Subcutaneous abdominal adipose tissue (tissue), 5 donors: ENCODE results near the gene RAN.
"Not testable (repeated sequence)": the region's sequence is repeated elsewhere in the genome, so short reads cannot be mapped to it uniquely, and the experiment has no call there.

ENCODE experiments used
- H3K27ac ChIP-seq: one replicate; pipeline ENCODE4 v1.7.0; 2013; ENCODE audit warnings: low read depth, mild to moderate bottlenecking, inconsistent platforms, low read length, moderate library complexity
- H3K27me3 ChIP-seq, 5 donors: one replicate each; pipeline ENCODE4 v1.7.0; 2013; ENCODE audit warnings: low read length in 5 of 5, inconsistent platforms in 1 of 5; ENCODE audit not compliant: control insufficient read depth in 5 of 5, insufficient read depth in 4 of 5
- H3K36me3 ChIP-seq, 5 donors: one replicate each; pipeline ENCODE4 v1.7.0; 2013; ENCODE audit warnings: low read length in 5 of 5; ENCODE audit not compliant: control insufficient read depth in 5 of 5, insufficient read depth in 5 of 5
- H3K4me1 ChIP-seq, 5 donors: one replicate each; pipeline ENCODE4 v1.7.0; 2013; ENCODE audit warnings: low read length in 5 of 5, mild to moderate bottlenecking in 3 of 5, moderate library complexity in 1 of 5; ENCODE audit not compliant: control insufficient read depth in 5 of 5, insufficient read depth in 5 of 5
- H3K4me3 ChIP-seq, 5 donors: one replicate each; pipeline ENCODE4 v1.7.0; 2013; ENCODE audit warnings: low read length in 5 of 5, low read depth in 1 of 5
- H3K9ac ChIP-seq, 5 donors: one replicate each; pipeline ENCODE4 v1.7.0; 2013; ENCODE audit warnings: low read length in 5 of 5, mild to moderate bottlenecking in 4 of 5, moderate library complexity in 3 of 5
- H3K9me3 ChIP-seq, 5 donors: one replicate each; pipeline ENCODE4 v1.7.0; 2013; ENCODE audit warnings: low read length in 5 of 5; ENCODE audit not compliant: control insufficient read depth in 5 of 5
- donor health status: healthy.
- donor health status: healthy.
- donor health status: healthy.
- donor health status: healthy.
- donor health status: healthy.

Gene RAN

DNA sequence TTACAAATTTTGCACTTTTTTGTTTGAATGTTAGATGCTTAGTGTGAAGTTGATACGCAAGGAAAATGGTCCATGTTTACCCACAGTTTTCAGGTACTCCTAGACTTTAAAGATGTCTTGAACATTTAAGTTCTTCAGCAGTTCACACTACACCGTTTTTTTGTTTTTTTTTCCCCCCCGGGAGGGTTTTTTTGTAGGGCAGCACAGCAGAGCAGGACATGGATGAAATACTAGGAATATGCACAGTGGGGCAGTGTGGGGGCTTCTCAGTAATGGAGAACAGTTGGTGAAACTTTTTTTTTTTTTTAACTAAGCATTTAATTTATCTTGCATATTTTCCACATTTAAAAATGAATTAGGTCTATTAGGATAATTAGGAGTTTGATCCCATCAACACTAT, 4.9 kb downstream of the RAN start:
- peaks cover 22 to 43% (median 34%) of the 10 kb centered on the region in 5 donors for H3K36me3 ChIP-seq
- H3K4me3 ChIP-seq = no peak overlapping the region
- H3K4me1 ChIP-seq = peaks cover 2 to 22% (median 17%) of the 10 kb centered on the region in 5 donors
- peaks cover 0 to 9% (median 5%) of the 10 kb centered on the region in 5 donors for H3K27me3 ChIP-seq
- H3K9me3 ChIP-seq = no peaks in the 10 kb centered on the region
- H3K27ac ChIP-seq = no peak overlapping the region
- no peak overlapping the region for H3K9ac ChIP-seq

DNA sequence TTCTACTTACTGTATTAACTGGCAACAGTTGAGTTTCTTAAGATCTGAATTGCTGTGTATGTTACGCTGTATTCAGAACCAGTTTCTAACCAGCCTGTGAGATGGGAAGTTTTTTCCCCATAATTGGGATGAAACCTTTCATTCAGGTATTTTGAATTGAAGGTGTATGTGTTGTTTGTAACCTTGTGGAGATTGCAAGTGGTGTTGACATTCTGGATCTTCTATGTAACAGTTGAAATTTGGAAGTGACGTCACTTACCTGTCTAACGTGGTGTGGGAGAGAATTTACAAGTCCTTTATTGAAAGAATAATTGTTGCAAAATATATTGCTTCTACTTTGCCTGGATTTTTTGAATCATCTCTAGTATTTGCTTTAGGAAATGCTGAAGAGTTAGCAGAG, 5.5 kb downstream of the RAN start:
- peaks cover 22 to 43% (median 34%) of the 10 kb centered on the region in 5 donors for H3K36me3 ChIP-seq
- H3K27ac ChIP-seq = no peak overlapping the region
- H3K4me1 ChIP-seq = peaks cover 2 to 22% (median 17%) of the 10 kb centered on the region in 5 donors
- H3K27me3 ChIP-seq = peaks cover 0 to 9% (median 5%) of the 10 kb centered on the region in 5 donors
- no peaks in the 10 kb centered on the region for H3K9me3 ChIP-seq
- no peak overlapping the region for H3K4me3 ChIP-seq
- H3K9ac ChIP-seq = no peak overlapping the region

DNA sequence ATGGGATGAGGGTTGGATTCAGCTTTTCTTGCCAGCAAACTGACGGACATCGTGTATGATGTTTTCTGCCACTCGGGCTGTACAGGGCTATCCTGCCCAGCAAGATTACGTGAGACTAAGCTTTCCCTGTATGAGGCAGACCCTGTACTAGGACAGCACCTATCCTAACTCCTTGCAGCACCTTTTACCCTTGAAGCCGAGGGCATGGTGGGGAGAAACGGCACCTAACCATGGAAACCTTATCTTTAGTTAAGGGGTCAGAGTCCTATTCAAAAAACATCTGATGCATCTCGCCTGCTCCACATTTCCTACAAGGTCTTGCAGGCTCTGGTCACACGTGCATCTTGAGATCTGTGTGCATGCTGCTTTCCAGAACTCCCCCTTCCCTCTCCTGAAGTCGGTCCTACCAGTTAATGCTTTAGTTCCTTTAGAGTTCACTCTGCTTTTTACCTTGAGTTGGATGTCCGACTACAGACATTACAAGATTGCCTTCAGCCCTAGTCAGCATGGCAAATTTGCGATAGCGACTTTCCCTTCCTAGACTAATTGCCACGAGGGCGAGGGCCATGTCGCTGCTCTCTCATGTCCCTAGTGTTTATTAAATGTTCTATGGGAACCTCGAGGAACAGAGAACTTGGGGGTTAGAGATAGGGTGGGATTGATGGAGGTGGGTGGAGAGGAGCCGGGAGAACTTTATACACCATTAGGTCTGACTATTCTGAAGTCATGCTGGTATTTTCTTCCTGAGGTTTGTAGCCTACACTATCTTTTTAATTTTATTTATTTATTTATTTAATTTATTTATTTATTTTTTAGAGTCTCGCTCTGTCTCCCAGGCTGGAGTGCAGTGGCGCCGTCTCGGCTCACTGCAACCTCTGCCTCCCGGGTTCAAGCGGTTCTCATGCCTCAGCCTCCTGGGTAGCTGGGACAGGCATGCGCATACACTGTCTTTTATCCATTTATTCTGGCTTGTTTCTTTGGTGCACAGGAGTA, 6.6 kb downstream of the RAN start:
- H3K36me3 ChIP-seq = peaks cover 22 to 39% (median 34%) of the 10 kb centered on the region in 5 donors
- peaks cover 0 to 11% (median 6%) of the 10 kb centered on the region in 5 donors for H3K4me1 ChIP-seq
- peaks cover 0 to 9% (median 5%) of the 10 kb centered on the region in 5 donors for H3K27me3 ChIP-seq
- no peak overlapping the region for H3K4me3 ChIP-seq
- no peak overlapping the region for H3K9ac ChIP-seq
- H3K9me3 ChIP-seq = no peaks in the 10 kb centered on the region
- H3K27ac ChIP-seq = no peak overlapping the region

DNA sequence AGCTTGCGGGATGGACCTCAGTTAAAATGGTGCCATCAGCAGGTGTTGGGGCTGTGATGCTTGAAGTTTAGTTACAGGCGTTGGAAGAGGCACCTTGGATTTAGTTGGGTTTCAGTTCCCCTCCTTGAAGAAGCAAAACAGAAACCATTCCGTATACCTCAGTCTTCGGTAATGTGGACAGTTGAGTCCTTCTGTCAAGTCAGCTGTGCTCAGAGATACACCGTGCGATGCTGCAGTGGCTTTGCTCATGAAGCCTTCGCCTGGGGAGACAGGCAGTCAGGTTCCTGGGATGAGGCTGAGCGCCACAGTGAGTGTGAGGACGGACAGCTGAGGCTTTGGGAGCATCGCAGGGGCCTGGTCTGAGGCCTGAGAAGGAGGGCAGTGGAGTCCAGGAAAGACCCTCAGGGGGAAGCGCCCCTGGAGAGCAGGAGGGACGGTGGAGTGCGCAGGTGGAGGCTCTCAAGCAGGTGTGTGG, 7.4 kb downstream of the RAN start:
- Histone ChIP-seq H3K4me3 (no peak overlapping the region), H3K9ac (no peak overlapping the region), H3K36me3 (peaks cover 19 to 32% (median 29%) of the 10 kb centered on the region in 5 donors), H3K4me1 (peaks cover 0 to 10% (median 4%) of the 10 kb centered on the region in 5 donors), H3K27me3 (peaks cover 0 to 9% (median 5%) of the 10 kb centered on the region in 5 donors), H3K27ac (no peak overlapping the region), H3K9me3 (no peaks in the 10 kb centered on the region)

DNA sequence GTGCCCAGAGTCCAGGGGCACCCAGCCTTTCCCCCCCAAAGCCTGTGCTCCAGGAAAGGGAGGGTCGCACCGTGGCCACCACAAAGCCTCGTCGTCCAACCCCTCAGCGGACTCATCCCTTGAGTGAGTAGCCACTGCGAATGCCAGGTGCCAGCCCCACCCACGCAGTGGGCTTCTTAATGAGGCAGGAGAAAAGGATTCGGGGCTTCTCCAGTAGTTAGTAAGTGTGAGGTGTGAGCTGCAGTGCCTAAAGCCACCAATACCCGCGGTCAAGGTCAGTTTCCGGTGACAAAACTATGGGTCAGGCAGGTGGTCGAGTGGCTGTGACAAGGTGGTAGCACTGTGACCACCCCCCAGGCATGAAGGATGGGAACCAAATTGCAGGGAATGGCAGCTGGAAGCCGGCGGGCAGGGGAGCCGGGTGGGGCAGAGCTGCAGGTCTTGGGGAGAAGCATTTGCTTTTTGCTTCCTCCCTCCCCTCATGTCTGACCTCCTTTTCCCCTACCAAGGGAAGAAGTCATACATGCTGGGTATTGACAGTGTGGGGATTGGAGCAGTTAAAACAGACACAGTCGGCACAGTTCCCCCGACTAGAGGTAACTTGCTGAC, 8.0 kb downstream of the RAN start:
- Histone ChIP-seq H3K27me3 (peaks cover 0 to 9% (median 5%) of the 10 kb centered on the region in 5 donors), H3K9ac (no peak overlapping the region), H3K27ac (no peak overlapping the region), H3K9me3 (no peaks in the 10 kb centered on the region), H3K4me1 (peaks cover 0 to 6% (median 4%) of the 10 kb centered on the region in 5 donors), H3K36me3 (peaks cover 15 to 25% (median 22%) of the 10 kb centered on the region in 5 donors), H3K4me3 (peak overlapping the region in 4 of 5 donors; percentile 16 to 50 (median 40))

DNA sequence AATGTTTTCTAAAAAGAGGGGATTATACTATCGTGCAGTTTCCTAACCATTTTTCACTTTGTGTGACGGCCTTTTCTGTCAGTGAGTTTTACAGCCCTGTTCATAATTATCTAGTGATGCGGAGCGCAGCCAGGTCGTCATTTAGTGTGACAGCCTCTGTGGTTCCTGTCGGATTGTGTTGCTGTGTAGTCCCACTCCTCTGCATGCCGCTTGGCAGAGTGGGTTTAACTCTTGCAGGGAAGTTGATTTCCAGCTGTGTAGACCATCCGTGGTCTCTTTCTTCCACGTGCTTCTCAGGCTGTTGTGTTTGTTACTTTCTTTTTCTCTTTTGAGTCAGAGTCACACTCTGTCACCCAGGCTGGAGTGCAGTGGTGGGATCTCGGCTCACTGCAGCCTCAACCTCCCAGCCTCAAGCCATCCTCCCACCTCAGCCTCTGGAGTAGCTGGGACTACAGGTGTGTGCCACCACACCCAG, 8.6 kb downstream of the RAN start:
- peak overlapping the region; percentile 16 to 50 (median 31) for H3K4me3 ChIP-seq

DNA sequence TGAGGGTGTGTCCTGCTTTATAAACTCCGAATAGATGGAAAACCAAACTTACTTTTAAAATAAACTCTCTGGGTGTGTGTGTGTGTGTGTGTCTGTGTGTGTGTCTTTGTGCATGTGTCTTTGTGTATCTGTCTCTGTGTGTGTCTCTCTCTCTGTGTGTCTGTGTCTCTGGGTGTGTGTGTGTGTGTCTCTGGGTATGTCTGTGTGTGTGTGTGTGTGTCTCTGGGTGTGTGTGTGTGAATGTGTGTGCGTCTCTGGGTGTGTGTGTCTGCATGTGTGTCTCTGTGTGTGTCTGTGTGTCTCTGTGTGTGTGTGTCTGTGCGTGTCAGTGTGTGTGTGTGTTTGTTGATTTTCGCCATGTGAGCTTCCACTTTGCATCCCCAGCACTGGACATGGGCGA, 9.2 kb downstream of the RAN start:
- no peak overlapping the region for H3K9ac ChIP-seq
- no peak overlapping the region for H3K4me3 ChIP-seq
- peaks cover 0 to 9% (median 5%) of the 10 kb centered on the region in 5 donors for H3K27me3 ChIP-seq
- peaks cover 9 to 14% (median 12%) of the 10 kb centered on the region in 5 donors for H3K36me3 ChIP-seq
- H3K27ac ChIP-seq = no peak overlapping the region
- no peaks in the 10 kb centered on the region for H3K9me3 ChIP-seq
- H3K4me1 ChIP-seq = peaks cover 0 to 6% (median 4%) of the 10 kb centered on the region in 5 donors

More for the DNA sequence above, 8.6 kb downstream of the RAN start:
- H3K9ac ChIP-seq = peak overlapping the region in 1 of 5 donors; percentile 55
- peaks cover 15 to 20% (median 17%) of the 10 kb centered on the region in 5 donors for H3K36me3 ChIP-seq
- H3K4me1 ChIP-seq = peaks cover 0 to 6% (median 4%) of the 10 kb centered on the region in 5 donors
- no peak overlapping the region for H3K27ac ChIP-seq
- peaks cover 0 to 9% (median 5%) of the 10 kb centered on the region in 5 donors for H3K27me3 ChIP-seq
- no peaks in the 10 kb centered on the region for H3K9me3 ChIP-seq

DNA sequence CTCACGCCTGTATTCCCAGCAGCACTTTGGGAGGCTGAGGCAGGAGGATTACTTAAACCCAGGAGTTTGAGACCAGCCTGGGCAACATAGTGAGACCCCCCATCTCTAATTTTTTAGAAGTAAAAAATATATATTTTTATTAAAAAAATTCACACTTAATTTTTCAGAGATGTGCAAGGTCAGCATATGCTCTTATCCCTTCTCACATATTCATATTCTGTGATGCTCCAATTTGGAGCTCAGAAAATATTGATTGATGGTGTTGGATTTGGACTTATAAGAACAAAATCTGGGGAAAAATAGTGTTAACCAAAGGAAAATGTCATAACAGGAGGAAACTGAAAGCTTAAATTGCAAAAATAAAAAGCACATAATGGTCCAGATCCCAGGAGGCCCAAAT, 9.7 kb downstream of the RAN start:
- Histone ChIP-seq H3K36me3 (peaks cover 4 to 9% (median 7%) of the 10 kb centered on the region in 5 donors), H3K27ac (no peak overlapping the region), H3K9me3 (no peaks in the 10 kb centered on the region), H3K9ac (no peak overlapping the region), H3K27me3 (peaks cover 0 to 9% (median 5%) of the 10 kb centered on the region in 5 donors), H3K4me1 (peaks cover 0 to 6% (median 4%) of the 10 kb centered on the region in 5 donors), H3K4me3 (no peak overlapping the region)

DNA sequence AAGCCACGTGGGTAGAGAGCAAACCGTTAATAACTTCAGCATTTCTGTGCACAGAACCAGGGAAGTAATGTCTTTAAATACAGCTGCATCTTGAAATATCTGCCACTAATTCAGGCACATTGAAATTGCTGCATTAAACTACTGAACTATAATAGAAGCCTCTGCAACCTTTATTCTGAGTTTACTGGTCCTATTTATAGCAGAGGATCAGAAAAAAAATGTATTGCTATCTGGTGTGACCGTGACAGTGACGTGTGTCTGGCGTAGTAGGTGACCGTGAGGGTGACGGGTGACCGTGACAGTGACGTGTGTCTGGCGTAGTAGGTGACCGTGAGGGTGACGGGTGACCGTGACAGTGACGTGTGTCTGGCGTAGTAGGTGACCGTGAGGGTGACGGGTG, 15.3 kb downstream of the RAN start:
- not testable (repeated sequence) for H3K27ac ChIP-seq, H3K9me3 ChIP-seq

More for the DNA sequence above, 15.3 kb downstream of the RAN start:
- not testable (repeated sequence) for H3K36me3 ChIP-seq, H3K9ac ChIP-seq, H3K27me3 ChIP-seq, H3K4me3 ChIP-seq, H3K4me1 ChIP-seq
